Measurements from ENCODE around the gene TSR1.

The TSR1 gene

DNA sequence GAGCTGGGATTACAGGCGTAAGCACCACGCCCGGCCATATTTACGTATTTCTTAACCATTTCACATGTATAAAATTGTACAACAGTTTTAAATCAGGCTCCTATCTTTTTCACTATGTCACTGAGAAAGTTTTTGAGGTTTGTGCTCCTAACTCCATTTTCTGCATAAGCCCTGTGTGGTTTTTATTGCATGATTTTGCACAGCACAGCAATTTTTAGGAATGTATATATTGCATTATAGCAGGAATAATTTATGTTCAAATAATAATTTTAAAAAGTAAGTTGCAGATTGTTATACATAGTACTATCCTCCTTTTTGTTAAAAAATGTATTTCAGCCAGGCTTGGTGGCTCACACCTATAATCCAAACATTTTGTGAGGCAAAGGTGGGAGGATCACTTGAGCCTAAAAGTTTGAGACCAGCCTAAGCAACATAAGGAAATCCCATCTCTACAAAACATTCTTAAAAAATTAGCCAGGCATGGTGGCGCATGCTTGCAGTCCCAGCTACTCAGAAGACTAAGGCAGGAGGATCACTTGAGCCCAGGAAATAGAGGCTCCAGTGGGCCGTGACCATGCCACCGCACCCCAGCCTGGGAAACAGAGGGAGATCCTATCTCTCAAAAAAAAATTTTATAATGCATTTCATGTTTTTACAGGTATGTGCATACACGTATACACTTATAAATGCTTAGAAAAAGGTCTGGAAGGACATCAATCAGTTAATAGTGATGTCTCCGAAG lies 58.7 kb downstream of the TSR1 start:
- no peak for DNase-seq

GRCh38 chr17:2275722-2276121 lies 60.5 kb downstream of the TSR1 start:
- no peak for DNase-seq

- no peak for DNase-seq
Measured at GRCh38 chr17:2274414-2274813, 61.8 kb downstream of the TSR1 start.
